Stimulated activated CD8-positive, alpha-beta memory T cell treated with anti-CD3 and anti-CD28 coated beads, Interleukin-4, amount 100 ng/mL, for 1 hour (primary cell): ENCODE measurements around the gene ABCG1.
"Not testable (repeated sequence)": the region's sequence is repeated elsewhere in the genome, so short reads cannot be mapped to it uniquely, and the experiment has no call there.

Experiments used
- DNase-seq, 2 donors: peaks; one replicate each; pipeline ENCODE4 v3.0.0-alpha.2; 2020; ENCODE audit warnings: low read depth in 2 of 2, low spot score in 1 of 2

The ABCG1 gene

DNA sequence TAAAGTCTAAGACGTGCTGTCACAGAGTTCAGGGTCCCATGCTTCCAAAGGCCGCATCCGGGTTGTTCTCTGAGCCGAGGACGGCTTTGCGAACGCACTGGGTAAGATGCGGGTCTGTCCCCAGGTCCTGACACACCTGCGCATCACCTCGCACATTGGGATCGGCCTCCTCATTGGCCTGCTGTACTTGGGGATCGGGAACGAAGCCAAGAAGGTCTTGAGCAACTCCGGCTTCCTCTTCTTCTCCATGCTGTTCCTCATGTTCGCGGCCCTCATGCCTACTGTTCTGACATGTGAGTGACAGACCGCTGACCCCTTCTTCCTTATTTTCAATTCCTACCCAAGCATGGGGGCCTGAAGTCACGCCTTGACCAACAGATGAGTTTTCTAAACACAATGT, 71.0 kb downstream of the ABCG1 start:
- DNase-seq: no peak

- DNase-seq: no peak
These were observed 71.6 kb downstream of the ABCG1 start for GRCh38 chr21:42290505-42290904.

DNA sequence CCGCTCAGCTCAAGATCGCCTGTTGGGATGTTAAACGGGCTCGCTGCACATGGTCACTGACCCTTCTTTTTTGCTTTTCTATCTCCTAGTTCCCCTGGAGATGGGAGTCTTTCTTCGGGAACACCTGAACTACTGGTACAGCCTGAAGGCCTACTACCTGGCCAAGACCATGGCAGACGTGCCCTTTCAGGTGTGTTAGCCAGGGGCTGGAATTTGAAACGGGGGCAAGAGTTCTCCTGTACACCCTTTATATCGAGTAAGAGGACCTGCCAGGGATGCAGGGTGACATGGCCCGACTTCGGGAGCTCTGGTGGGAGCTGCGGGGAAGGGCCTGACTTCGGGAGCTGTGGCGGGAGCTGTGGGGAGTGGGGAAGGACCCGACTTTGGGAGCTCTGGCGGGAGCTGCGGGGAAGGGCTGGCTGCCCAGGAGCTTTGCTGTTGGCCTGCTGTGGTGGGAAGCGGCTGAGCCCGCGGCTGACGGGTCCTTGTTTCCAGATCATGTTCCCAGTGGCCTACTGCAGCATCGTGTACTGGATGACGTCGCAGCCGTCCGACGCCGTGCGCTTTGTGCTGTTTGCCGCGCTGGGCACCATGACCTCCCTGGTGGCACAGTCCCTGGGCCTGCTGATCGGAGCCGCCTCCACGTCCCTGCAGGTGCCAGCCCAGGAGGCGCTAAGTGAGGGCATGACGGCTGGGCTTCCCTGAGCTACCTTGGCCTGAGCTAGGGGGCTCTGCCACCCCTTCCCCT, 72.2 kb downstream of the ABCG1 start:
- no peak for DNase-seq

GRCh38 chr21:42291751-42292562, 73.0 kb downstream of the ABCG1 start:
- DNase-seq: no peak

DNA sequence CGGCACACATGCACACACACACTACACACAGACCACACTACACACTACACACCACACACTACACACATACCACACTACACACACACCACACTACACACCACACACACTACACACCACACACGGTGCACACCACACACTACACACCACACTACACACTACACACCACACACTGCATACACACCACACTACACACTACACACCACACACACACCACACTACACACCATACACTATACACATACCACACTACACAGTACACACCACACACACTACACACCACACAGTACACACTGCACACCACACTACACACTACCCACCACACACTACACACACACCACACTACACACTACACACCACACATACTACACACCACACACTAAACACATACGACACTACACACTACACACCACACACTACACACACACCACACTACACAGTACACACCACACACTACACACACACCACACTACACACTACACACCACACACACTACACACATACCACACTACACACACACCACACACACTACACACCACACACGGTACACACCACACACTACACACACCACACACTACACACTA, 73.7 kb downstream of the ABCG1 start:
- DNase-seq: not testable (repeated sequence)

DNA sequence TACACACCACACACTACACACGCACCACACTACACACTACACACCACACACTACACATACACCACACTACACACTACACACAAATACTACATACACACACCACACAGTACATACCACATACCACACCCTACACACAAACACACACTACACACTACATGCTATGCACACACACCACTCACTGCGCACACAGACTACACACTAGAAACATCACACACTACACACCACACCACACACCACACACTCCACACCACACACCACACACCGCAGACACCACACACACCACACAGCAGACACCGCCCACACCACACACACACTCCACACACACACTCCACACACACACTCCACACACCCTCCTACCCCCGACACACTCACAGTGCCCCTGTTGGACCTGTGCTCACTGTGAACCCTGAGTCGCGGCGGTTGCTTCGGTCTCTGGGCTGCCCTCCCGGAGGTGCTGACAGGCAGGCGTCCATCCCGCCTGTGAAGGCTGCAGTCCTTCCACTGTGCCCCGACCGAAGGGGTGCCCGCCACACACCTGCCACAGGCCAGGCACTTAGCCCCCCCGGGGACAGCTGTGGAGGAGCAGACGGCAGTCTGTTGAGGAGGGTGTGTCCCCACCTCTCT, 74.8 kb downstream of the ABCG1 start:
- no peak for DNase-seq

GRCh38 chr21:42294273-42294880, 75.4 kb downstream of the ABCG1 start:
- no peak for DNase-seq

- no peak for DNase-seq
These were observed 76.9 kb downstream of the ABCG1 start for GRCh38 chr21:42295845-42296244.

- DNase-seq: no peak
These were observed 77.6 kb downstream of the ABCG1 start for GRCh38 chr21:42296501-42296900.

DNA sequence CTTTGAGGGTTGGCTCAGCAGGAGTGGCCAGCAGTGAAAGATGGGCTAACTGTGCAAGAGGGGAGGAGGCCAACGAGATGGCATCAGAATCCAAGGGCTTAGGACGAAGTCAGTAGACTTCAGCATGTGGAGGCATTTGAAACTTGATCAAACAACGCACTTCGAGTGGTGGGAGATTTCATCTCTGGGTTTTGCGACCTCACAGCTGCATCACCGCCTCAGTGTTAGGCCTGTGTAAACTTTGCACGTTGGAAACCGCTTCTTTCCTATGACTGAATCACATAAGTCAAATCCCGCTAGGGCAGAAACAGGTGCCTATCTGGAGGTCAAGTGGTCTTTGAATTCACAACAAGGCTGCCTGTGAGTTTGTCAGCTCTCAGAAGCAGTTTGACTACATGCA, 78.4 kb downstream of the ABCG1 start:
- DNase-seq: no peak

DNA sequence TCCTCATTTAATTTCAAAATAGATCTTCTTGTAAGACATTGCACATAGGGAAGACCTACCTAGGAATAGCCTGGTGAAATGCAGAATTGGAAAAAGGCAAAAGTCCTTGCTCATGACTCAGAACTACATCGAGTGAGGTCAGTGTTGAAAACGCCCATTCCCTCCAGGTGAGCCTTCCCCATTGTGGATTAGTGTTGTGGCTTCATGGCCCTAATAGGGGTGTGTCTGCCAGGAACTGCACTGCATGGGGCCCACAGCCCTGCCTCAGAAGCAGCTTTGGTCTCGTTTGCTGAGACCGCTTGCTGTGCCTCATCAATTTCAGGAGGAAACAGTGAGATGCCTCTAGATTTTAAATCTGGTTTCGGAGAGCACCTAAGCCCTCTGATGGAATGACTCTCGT, 79.3 kb downstream of the ABCG1 start:
- DNase-seq: no peak

DNA sequence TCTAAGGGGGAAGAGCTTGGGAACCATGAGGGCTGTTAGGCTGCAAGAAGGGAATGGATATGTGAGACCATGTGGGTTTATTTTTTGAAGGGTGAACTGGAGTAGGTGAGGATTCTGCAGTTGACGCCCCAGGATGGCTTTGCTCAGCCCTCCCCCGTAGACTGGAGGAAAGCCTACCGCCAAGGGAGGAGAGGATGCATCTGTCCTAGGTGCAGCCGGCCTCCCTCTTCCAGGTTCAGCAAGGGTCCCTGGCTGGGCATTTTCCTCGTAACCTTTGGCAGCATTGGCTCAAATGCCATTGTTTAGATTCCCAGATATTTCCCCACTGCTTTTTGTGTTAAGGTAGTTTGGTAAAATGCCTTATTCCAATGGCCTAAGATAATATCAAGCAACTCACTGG, 79.7 kb downstream of the ABCG1 start:
- DNase-seq: no peak

DNA sequence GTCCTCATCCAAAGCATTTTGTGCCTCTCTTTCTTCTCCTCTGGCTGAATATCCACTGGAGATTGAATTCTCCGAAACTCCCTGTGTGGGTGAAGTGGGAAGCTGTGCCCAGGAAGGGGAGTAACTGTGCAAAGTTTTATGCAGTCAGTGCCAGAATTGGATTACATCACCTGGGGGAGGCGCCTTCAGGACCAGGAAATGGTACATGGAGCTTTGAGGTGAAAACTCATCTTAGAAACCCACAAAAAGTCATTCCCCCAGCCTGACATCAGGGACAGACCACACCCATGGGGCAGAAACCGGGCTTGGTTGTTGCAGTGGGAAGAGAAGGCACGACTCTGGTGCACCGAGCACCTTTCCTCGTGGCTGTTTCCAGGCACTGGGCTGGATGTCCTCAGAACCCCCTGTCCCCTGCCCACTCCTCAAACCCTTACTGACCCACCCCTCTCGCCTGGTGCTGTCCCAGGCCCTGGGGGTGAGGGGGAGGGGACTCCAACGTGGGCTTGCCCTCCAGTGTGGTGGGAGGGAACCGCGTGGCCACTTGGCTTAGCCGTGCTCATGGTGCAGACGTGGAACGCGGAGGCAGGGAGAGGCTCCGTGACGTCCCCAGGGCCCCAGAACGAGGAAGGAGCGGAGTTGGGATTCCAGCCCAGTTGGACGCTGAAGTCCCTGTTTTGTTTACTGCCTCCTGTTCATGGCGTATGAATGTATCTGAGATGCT, 80.5 kb downstream of the ABCG1 start:
- no peak for DNase-seq

DNA sequence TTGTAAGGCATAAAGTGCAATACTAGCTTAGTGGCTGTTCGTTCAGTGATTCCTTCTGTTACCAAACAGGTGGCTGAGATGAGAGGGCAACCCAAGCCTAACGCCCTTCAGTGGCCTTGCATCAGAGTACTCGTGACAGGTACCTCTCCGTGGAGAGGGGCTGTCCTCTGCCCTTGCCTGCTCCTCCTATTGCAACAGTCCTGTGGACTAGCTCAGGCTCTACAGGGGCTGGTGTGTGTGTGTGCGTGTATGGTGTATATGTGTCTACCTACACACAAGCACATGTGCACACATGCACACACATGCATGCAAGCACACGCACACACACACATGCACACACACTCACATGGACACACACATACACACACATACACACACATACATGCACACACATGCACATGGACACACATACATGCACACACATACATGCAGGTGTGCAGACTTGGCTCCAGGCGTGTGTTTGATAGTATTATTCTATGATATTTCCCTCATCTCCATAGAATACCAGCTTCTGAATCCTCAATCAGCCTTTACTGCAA, 81.2 kb downstream of the ABCG1 start:
- DNase-seq: no peak

DNA sequence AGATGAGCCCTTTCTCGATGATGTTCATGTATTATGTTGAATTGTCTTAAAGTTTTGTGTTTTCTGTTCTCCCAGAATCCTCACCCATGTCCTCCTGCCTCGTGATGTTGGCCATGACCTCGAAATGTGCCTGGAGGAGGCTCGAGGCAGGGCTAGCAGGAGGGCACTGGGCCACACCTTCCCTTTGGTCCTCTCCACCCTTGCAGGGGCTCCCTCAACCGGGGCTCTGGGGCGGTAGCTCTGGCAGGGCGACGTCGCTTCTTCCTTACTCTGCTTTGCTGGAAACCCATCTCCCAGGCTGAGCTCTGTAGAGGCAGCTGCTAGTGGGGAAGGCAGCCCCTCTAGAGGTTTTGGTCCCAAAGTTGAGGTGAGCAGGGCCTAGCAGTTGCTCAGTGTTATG, 82.0 kb downstream of the ABCG1 start:
- DNase-seq: no peak

DNA sequence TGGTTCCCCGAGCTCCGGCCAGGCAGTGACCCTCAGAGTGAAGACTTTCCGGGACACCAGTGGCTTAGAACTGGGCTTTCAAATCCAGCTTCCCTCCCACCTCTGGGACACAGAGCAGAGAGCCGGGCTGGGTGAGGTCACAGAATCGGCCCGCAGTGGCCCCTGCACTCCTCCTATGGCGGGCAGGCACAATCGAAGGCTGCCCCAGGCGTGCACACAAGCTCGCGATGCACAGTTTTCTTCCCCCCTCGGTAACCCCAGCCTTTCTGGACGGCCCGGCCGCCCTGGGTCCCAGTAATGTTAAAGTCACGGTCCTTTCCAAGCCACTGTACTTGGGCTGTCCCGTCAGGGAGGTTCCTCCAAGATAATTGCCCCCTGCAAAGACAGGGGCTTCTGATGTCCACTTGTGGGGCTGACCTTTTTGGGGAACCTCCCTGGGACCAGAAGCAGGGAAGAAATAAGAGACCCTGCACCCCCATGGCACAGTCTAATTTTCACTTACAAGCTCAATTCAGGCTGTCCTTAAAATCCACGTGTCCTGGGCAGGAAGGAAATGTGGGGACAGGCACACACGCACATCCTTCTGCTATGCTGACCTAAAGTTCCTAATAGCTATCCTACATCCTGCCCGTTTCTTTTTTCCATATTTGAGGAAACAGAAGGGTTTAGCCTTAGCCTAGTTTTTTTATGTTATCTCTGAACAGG, 82.6 kb downstream of the ABCG1 start:
- no peak for DNase-seq

DNA sequence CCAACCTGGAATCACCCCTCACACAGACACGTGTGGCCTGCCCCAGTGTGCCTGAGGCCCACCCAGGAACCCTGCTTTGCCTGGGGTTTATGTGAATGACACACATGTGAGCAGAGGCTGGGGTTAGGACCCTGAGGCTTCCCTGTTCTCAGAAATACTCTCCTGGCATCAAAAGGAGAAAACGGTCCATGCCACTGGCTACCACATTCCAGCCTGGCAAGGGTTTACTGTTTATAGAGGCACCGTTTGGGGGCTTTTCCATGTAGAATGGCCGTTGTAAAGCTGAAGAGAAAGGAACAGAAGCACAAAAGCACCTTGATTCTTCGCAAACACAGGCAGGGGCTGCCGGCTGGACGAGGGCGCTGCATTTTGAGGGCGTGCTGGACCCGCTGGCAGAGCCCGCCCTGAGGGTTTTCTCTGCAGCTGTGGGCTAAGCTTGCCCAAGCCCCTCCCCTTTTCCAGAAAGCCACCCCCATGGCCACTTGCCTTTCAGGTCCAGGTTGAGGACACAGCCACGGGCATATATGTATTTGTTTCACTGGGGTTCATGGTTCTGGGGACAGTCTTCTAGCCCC, 83.2 kb downstream of the ABCG1 start:
- no peak for DNase-seq

DNA sequence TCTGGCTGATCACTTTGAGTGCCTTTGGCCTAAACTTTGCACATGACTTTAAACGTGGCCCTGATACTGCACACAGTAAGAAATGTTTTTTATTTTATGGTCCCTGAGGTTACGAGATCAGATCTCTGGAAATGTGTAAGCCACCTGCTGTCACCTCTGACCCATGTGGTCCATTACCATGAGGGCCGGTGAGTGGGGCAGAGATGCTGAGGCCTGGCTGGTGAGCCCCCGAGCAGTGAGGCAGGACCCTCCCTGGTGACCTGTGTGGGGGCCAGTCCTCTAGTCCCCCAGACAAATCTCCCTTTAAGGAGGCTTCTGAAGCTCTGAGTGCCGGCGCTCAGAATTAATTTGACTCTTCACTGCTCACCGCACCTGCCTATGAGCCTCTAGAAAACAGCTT, 83.9 kb downstream of the ABCG1 start:
- DNase-seq: no peak

DNA sequence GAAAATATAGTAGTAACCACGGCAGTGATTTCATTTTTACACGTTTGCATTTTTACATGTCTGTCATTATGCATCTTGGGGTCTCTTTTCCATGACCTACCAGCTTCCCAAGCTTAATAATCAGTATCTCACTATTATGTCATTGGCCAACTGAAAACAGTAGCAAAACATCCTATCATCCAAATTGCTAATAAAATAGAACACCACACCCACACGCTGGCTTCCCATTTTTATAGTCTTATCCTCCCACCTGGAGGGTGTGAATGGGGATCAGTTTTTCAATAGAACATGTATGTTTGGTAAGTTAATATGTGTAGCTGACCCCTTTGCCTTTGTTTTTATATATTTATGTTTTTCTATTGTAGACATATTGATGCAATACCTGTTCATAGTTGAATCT, 84.5 kb downstream of the ABCG1 start:
- DNase-seq: no peak
